ENCODE data around the gene TMEM183A.

TMEM183A gene

GRCh38 chr1:203006948-203007871, at the start of gene TMEM183A:
Gene TMEM183A, plus strand, starts transcription at chr1:203007374. Its CDS starts 92 bp downstream, at chr1:203007466.
- no peak for TF ChIP-seq CTCF (conservative IDR thresholded peaks at IDR 0.05)
- H3K27ac ChIP-seq: peak within 1 kb of the TSS; percentile 89

DNA sequence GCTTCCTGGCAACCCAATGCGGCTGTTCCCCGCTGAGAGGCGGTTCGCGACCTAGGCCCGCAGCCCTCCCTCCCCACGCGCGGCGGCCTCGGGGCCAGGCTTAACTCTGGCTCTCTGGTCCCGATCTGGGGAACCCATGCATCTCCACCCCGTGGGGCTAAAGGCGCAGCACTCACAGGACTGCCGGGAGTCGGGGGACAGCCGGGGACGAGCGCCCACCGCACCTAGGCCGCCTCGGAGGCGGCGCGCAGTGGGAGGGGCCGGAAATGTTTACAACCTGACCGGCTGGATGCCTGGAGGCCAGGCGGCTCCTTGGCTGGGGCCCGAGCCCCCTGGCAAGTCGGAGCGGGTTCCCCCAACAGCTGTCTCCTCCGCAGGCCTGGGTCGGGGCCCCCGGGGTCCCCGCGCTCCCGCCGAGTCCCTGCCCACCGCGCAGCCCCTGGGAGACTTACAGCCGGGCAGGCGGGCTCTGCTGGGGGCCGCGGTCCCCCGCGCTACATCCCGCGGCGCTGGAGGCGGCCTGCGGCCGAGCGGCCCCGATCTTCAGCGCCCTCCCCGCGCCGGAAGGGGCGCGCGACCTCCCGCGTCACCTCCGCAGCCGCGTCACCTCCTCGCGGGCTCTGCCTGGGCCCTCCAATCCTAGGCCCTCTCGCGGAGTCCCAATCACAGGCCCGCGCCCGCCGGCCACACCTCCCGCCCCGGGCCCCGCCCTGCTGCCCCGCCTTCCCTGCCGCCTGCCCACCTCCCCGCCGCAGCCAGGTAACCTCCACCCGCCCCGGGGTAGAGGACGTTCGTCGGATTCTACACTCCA, 49.2 kb upstream of the TMEM183A start, which contains the start of gene ADIPOR1:
Gene ADIPOR1 (minus strand): TSS at position 580 of the 811 bp plus-strand sequence. CDS start 7,242 bp downstream, outside the sequence.
- H3K27ac ChIP-seq: peak within 1 kb of the TSS; percentile 85
- no peak for TF ChIP-seq CTCF (conservative IDR thresholded peaks at IDR 0.05)

GRCh38 chr1:202958544-202959275, 48.5 kb upstream of the TMEM183A start:
- no peak for TF ChIP-seq CTCF (conservative IDR thresholded peaks at IDR 0.05)
- H3K27ac ChIP-seq: peak overlapping the region; percentile 85

- no peak overlapping the region for H3K27ac ChIP-seq
These were observed 47.9 kb upstream of the TMEM183A start for GRCh38 chr1:202959276-202959620.

DNA sequence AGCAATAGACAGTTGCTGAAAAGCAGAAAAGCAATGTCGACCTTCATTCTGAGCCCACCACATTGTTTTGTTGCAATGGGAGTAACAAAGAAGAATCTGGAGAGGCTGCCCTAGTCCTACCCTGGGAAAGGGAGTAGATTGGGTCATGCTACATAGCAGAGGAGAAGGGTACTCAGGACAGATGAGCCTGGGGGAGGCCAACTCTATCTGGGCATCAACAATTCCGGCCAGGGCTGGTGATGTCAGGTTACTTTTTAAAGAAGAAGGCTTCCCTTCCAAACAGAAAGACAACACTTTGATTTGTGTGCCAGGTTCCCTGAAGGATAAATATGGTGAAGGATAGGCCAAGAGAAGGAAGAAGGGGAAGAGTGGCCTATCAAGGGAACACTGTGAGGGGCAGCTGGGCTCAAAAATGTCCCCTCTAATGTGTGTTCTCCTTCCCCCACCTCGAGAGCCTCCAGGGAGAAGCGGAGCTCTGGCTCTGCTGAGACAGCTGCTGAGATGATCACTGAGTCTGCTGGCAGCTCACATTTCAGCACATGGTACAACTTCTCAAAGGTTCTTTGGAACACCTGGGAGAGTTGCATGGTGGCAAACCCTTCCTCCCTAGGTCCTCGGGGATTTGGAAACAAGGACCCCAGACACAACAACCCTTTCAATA, 45.8 kb upstream of the TMEM183A start:
- TF ChIP-seq CTCF (conservative IDR thresholded peaks at IDR 0.05): no peak

More at GRCh38 chr1:202959276-202959620, 47.9 kb upstream of the TMEM183A start:
- TF ChIP-seq CTCF (conservative IDR thresholded peaks at IDR 0.05): no peak

DNA sequence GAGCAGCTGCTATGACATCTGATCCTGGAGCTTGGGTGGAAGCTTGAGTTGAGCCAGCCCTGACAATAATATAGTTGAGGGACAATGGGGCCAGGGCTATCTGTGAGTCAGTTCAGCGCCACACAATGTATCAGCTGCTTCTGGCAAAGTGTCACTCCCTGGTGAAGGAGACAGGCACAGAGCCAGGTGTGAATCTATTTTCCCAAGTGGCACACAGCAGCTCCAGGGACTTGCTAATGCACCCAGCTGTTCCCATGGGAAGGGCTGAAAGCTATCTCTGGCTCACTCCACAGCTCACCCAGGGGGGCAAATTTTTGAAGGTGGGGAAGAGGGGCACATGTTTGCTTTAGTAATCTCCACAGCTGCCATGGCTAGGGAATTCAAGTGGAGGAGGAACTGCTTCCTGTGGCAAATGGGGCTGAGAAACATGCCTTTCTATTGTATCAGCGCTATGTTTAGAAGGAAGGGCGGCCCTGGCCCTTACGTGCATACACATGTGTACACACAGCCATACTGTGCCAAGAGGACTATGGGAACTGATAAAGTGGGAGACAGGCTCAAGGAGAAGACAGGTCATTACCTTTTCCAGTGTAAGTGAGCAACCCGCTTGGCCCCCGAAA, 42.3 kb upstream of the TMEM183A start:
- H3K27ac ChIP-seq: no peak overlapping the region
- no peak for TF ChIP-seq CTCF (conservative IDR thresholded peaks at IDR 0.05)

More for the DNA sequence above, 45.8 kb upstream of the TMEM183A start:
- no peak overlapping the region for H3K27ac ChIP-seq

Data from VCaP (cell line).